Measurements from ENCODE around the gene CILP2. TPM values are rescaled to one million over a fixed set of nuclear protein-coding genes. Genes with fewer than 3 reads are reported as not detected.

Gene CILP2
- total RNA-seq, 2 donors from 2014 or later: 0.66 TPM; not detected in 1

- H3K36me3 ChIP-seq (replicated peaks in 1 of 2; ENCODE audit: insufficient read depth in 1 of 2, low read depth in 2 of 2): no peaks in the 10 kb centered on the region
- TF ChIP-seq, protein P1, sequence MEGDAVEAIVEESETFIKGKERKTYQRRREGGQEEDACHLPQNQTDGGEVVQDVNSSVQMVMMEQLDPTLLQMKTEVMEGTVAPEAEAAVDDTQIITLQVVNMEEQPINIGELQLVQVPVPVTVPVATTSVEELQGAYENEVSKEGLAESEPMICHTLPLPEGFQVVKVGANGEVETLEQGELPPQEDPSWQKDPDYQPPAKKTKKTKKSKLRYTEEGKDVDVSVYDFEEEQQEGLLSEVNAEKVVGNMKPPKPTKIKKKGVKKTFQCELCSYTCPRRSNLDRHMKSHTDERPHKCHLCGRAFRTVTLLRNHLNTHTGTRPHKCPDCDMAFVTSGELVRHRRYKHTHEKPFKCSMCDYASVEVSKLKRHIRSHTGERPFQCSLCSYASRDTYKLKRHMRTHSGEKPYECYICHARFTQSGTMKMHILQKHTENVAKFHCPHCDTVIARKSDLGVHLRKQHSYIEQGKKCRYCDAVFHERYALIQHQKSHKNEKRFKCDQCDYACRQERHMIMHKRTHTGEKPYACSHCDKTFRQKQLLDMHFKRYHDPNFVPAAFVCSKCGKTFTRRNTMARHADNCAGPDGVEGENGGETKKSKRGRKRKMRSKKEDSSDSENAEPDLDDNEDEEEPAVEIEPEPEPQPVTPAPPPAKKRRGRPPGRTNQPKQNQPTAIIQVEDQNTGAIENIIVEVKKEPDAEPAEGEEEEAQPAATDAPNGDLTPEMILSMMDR (IDR thresholded peaks at IDR 0.05): peak in 6 of 7 experiments; percentile 30 to 62 (median 46)
- no peak for TF ChIP-seq POLR2A (IDR thresholded peaks at IDR 0.05)
- H3K4me1 ChIP-seq: no peaks in the 10 kb centered on the region
- no peaks in the 10 kb centered on the region for H3K27me3 ChIP-seq
- H3K9me3 ChIP-seq: no peaks in the 10 kb centered on the region
- H3K27ac ChIP-seq: no peak overlapping the region
- no peak overlapping the region for H3K4me3 ChIP-seq
- peak; percentile 23 to 45 (median 40) for DNase-seq
- 57 to 59% methylated on average over 26 to 34 of the region's 34 CpGs for WGBS, 2 donors
- intact Hi-C loops (cut with DNase I): no loop called here
- ATAC-seq: peak; percentile 24
Observed at GRCh38 chr19:19554074-19555023, 16.3 kb downstream of the CILP2 start.

DNA sequence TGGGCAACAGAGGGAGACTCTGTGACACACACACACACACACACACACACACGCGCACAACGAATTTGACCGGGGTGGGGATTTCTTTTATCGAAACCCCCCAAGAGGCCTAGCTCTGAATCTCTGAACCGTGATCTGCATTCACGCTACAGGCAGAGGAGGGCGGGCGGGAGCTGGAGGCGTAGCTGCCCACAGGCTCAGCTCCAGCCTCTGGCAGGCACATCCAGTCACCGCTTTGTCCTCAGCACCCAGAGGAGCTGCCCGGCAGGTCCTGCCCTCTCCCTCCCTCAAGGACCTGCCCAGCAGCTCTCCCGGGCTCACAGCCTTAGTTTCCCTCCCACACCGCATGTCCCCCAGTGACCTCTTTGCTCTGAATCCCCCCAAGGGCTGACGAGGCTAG is 20.0 kb downstream of the CILP2 start:
- no peak overlapping the region for H3K27ac ChIP-seq
- no peaks in the 10 kb centered on the region for H3K4me1 ChIP-seq
- H3K4me3 ChIP-seq: no peak overlapping the region
- no peak for DNase-seq
- TF ChIP-seq, protein P1 (IDR thresholded peaks at IDR 0.05): no peak
- no peak for ATAC-seq
- no peaks in the 10 kb centered on the region for H3K27me3 ChIP-seq
- intact Hi-C loops (cut with DNase I): no loop called here
- no peaks in the 10 kb centered on the region for H3K9me3 ChIP-seq
- H3K36me3 ChIP-seq (replicated peaks in 1 of 2; ENCODE audit: insufficient read depth in 1 of 2, low read depth in 2 of 2): no peaks in the 10 kb centered on the region
- WGBS, 2 donors: 51 to 75% methylated on average over 7 to 15 of the region's 15 CpGs

GRCh38 chr19:19558636-19559035 is 20.6 kb downstream of the CILP2 start:
- H3K27ac ChIP-seq: no peak overlapping the region
- ATAC-seq (no peak), DNase-seq (no peak)
- no peaks in the 10 kb centered on the region for H3K4me1 ChIP-seq
- intact Hi-C loops (cut with DNase I): no loop called here
- no peaks in the 10 kb centered on the region for H3K27me3 ChIP-seq
- no peak overlapping the region for H3K4me3 ChIP-seq
- WGBS, 2 donors: 75 to 84% methylated on average over 13 to 16 of the region's 16 CpGs
- no peaks in the 10 kb centered on the region for H3K9me3 ChIP-seq
- no peaks in the 10 kb centered on the region for H3K36me3 ChIP-seq (replicated peaks in 1 of 2; ENCODE audit: insufficient read depth in 1 of 2, low read depth in 2 of 2)
- TF ChIP-seq, protein P1 (IDR thresholded peaks at IDR 0.05): no peak
- no peak for TF ChIP-seq POLR2A (IDR thresholded peaks at IDR 0.05)

DNA sequence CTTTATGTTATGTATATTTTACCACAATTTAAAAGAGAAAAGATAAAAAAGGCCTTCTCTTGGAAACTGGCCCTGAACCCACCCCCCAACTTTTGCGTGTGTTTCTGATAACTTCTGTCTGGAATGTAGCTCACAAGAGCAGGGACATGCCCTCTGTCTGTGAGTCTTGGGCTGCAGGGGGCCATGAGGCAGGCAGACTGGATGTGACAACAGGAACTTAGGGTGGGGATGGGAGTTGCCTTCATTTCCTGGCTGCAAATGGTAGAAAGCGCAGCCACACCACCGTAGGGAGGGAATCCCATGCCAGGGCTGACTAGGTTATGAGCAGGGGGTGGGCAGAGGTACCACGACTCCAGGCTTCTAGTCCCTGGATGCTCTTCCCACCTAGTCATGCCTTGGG is 21.9 kb downstream of the CILP2 start:
- no peak overlapping the region for H3K27ac ChIP-seq
- DNase-seq (no peak), ATAC-seq (no peak)
- TF ChIP-seq POLR2A (IDR thresholded peaks at IDR 0.05): no peak
- TF ChIP-seq, protein P1 (IDR thresholded peaks at IDR 0.05): no peak
- H3K9me3 ChIP-seq: no peaks in the 10 kb centered on the region
- no peaks in the 10 kb centered on the region for H3K4me1 ChIP-seq
- no peak overlapping the region for H3K4me3 ChIP-seq
- H3K36me3 ChIP-seq (replicated peaks in 1 of 2; ENCODE audit: insufficient read depth in 1 of 2, low read depth in 2 of 2): no peaks in the 10 kb centered on the region
- 46 to 57% methylated on average over 1 to 4 of the region's 4 CpGs for WGBS, 2 donors
- H3K27me3 ChIP-seq: no peaks in the 10 kb centered on the region
- intact Hi-C loops (cut with DNase I): no loop called here

Data from body of pancreas (tissue), 4 donors.